ENCODE measurements around the gene SLC25A21. TPM values are rescaled to one million over a fixed set of nuclear protein-coding genes. Genes with fewer than 3 reads are reported as not detected.
"Not testable (repeated sequence)": the region's sequence is repeated elsewhere in the genome, so short reads cannot be mapped to it uniquely, and the experiment has no call there.

Gene SLC25A21
- total RNA-seq, 6 experiments from 2014 or later = 0.09 to 0.37 (median 0.18) TPM; not detected in 1

DNA sequence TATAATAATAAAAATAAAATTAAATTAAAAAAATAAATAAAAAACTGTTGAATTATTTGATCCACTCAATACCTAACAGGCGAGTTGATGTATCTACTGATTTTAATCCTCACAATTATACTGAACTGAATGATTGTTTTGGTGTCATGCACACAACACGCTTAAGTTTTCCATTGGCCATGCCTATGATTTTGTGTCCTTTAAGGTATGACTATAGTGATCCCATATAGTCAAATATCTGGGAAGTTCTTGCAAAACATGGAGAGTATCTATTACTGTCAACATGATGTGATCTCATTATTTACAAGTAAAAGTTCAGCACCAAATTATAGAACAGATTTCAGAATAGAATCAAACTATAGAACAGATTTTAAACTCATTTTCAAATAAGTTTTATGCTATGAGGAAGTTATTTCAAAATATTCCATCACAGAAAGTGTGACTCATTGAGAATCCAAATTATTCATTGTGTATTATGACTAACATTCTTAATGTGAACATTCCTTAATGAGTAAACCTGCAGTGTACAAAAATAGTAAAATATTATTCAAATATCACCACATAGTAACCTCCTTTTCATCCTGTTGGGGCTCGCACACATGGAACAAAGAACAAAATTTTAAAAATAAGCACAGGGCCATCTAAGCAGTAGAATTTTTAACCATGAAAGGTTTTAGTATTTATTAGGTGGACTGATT is 190.4 kb downstream of the SLC25A21 start:
- H3K4me3 ChIP-seq = no peak overlapping the region
- no peaks in the 10 kb centered on the region for H3K4me1 ChIP-seq
- H3K9me3 ChIP-seq = no peaks in the 10 kb centered on the region
- WGBS (ENCODE audit: insufficient coverage, low coverage, low lambda C conversion rate, missing lambda C conversion rate) = 75% methylated on average over 3 of the region's 3 CpGs
- DNase-seq (no peak), ATAC-seq (no peak)
- H3K36me3 ChIP-seq = no peaks in the 10 kb centered on the region
- TF ChIP-seq, protein P1, sequence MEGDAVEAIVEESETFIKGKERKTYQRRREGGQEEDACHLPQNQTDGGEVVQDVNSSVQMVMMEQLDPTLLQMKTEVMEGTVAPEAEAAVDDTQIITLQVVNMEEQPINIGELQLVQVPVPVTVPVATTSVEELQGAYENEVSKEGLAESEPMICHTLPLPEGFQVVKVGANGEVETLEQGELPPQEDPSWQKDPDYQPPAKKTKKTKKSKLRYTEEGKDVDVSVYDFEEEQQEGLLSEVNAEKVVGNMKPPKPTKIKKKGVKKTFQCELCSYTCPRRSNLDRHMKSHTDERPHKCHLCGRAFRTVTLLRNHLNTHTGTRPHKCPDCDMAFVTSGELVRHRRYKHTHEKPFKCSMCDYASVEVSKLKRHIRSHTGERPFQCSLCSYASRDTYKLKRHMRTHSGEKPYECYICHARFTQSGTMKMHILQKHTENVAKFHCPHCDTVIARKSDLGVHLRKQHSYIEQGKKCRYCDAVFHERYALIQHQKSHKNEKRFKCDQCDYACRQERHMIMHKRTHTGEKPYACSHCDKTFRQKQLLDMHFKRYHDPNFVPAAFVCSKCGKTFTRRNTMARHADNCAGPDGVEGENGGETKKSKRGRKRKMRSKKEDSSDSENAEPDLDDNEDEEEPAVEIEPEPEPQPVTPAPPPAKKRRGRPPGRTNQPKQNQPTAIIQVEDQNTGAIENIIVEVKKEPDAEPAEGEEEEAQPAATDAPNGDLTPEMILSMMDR (IDR thresholded peaks at IDR 0.05) = no peak
- TF ChIP-seq POLR2A (IDR thresholded peaks at IDR 0.05) = no peak
- H3K27ac ChIP-seq = no peak overlapping the region
- no peaks in the 10 kb centered on the region for H3K27me3 ChIP-seq
- intact Hi-C loops (cut with DNase I) = no loop called here

DNA sequence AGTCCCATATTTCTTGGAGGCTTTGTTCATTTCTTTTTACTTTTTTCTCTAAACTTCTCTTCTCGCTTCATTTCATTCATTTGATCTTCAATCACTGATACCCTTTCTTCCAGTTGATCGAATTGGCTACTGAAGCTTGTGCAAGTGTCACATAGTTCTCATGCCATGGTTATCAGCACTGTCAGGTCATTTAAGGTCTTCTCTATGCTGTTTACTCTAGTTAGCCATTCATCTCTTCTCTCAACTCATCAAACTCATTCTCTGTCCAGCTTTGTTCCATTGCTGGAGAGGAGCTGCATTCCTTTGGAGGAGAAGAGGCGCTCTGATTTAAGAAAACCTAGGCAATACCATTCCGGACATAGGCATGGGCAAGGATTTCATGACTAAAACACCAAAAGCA is 192.0 kb downstream of the SLC25A21 start:
- intact Hi-C loops (cut with DNase I) = not testable (repeated sequence)
- WGBS (ENCODE audit: insufficient coverage, low coverage, low lambda C conversion rate, missing lambda C conversion rate) = 25% methylated on average over 4 of the region's 4 CpGs

DNA sequence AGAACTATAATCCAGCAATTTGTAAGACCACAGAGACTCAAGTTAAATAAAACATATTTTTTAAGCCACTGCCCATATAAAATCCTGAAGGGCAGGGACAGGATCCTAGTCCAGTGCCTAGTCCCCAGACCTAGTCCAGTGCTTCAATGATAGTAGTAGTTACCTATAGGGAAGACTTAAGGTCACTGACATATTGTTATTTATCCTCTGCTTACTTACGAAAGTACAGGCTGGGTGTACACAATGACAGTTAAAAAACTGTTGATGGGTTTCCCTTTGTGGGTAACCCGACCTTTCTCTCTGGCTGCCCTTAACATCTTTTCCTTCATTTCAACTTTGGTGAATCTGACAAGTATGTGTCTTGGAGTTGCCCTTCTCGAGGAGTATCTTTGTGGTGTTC is 192.5 kb downstream of the SLC25A21 start:
- H3K4me1 ChIP-seq = no peaks in the 10 kb centered on the region
- DNase-seq (no peak), ATAC-seq (no peak)
- no peak for TF ChIP-seq POLR2A (IDR thresholded peaks at IDR 0.05)
- TF ChIP-seq, protein P1 (IDR thresholded peaks at IDR 0.05) = no peak
- no peaks in the 10 kb centered on the region for H3K27me3 ChIP-seq
- no peaks in the 10 kb centered on the region for H3K9me3 ChIP-seq
- WGBS (ENCODE audit: insufficient coverage, low coverage, low lambda C conversion rate, missing lambda C conversion rate) = 59% methylated on average over 3 of the region's 3 CpGs
- H3K27ac ChIP-seq = no peak overlapping the region
- no peak overlapping the region for H3K4me3 ChIP-seq
- intact Hi-C loops (cut with DNase I) = no loop called here
- H3K36me3 ChIP-seq = no peaks in the 10 kb centered on the region

More for the DNA sequence above, 192.0 kb downstream of the SLC25A21 start:
- ATAC-seq, H3K9me3 ChIP-seq, H3K4me1 ChIP-seq, H3K27ac ChIP-seq, H3K4me3 ChIP-seq, H3K27me3 ChIP-seq, DNase-seq, H3K36me3 ChIP-seq: not testable (repeated sequence)

DNA sequence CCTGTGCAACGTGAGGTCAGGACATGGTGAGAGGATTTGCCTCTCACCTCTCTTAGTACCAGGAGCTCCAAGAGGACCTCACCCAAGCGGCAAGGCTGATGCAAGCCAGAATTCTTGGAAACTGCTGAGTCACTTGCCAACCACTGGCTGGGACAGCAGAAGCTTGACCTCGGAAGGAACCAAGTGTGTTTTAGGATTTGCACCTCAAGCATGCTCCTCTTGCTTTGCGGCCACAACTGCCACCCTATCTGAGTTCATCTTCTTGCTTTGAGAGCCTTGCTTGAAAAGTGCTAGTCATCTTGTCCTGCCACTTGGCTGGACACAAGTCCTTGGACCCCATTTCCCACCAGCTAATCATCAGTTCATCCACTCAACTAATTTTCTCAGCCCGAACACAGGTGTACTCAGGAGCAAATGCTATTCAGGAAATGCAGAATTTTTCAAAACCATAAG is 195.8 kb downstream of the SLC25A21 start:
- Histone ChIP-seq H3K36me3 (no peaks in the 10 kb centered on the region), H3K9me3 (no peaks in the 10 kb centered on the region), H3K27me3 (no peaks in the 10 kb centered on the region), H3K4me1 (no peaks in the 10 kb centered on the region), H3K4me3 (no peak overlapping the region), H3K27ac (no peak overlapping the region)
- ATAC-seq (no peak), DNase-seq (no peak)
- intact Hi-C loops (cut with DNase I) = no loop called here
- no peak for TF ChIP-seq POLR2A (IDR thresholded peaks at IDR 0.05)
- 65% methylated on average over 5 of the region's 5 CpGs for WGBS (ENCODE audit: insufficient coverage, low coverage, low lambda C conversion rate, missing lambda C conversion rate)

DNA sequence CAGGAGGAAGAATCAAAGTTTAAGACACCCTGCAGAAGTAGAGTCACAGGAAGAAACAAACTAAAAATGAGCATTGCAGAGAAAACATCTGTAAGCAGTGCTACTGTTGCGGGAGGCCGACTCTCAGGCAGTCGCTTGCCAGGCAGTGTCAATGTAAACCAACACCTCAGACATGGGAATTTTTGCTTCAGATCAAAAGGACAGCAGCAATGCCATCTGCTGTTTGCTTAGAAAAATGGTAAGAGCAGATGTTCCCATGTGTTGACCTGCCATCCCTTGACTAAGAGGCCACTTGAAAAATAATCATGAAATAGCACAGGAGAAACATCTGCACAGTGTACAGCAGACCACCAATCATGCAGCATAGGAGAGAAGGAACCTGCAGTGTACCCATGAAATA is 196.6 kb downstream of the SLC25A21 start:
- no peak for TF ChIP-seq POLR2A (IDR thresholded peaks at IDR 0.05)
- TF ChIP-seq, protein P1 (IDR thresholded peaks at IDR 0.05) = no peak
- Histone ChIP-seq H3K27ac (no peak overlapping the region), H3K36me3 (no peaks in the 10 kb centered on the region), H3K4me1 (no peaks in the 10 kb centered on the region), H3K9me3 (no peaks in the 10 kb centered on the region), H3K4me3 (no peak overlapping the region), H3K27me3 (no peaks in the 10 kb centered on the region)
- DNase-seq (no peak), ATAC-seq (no peak)
- intact Hi-C loops (cut with DNase I) = no loop called here
- WGBS (ENCODE audit: insufficient coverage, low coverage, low lambda C conversion rate, missing lambda C conversion rate) = 88% methylated on average over 3 of the region's 3 CpGs
